HepG2 (cell line): Measurements from ENCODE around the gene RASGRP2. TPM values are rescaled to one million over a fixed set of nuclear protein-coding genes. Genes with fewer than 3 reads are reported as not detected.

Experiments
- HDAC2 ChIP-seq: sonication (generic); formaldehyde crosslinking; IDR thresholded peaks from 2 replicates; pipeline ENCODE4 v1.4.0; 2020; ENCODE audit warnings: missing genetic modification reagents
- IKZF4 ChIP-seq: sonication (generic); formaldehyde crosslinking; IDR thresholded peaks from 2 replicates; pipeline ENCODE4 v1.5.1; 2020; ENCODE audit warnings: borderline replicate concordance, mild to moderate bottlenecking, low read depth, missing genetic modification reagents; ENCODE audit errors: not compliant biosample characterization
- KLF13 ChIP-seq: sonication (generic); formaldehyde crosslinking; IDR thresholded peaks from 2 replicates; pipeline ENCODE4 v1.4.0; 2020; ENCODE audit warnings: mild to moderate bottlenecking, missing genetic modification reagents
- NFATC3 ChIP-seq: sonication (generic); formaldehyde crosslinking; IDR thresholded peaks from 2 replicates; pipeline ENCODE4 v1.5.1; 2020; ENCODE audit warnings: mild to moderate bottlenecking, missing genetic modification reagents
- PHF21A ChIP-seq: sonication (generic); formaldehyde crosslinking; IDR thresholded peaks from 2 replicates; pipeline ENCODE4 v1.5.0; 2020; ENCODE audit warnings: mild to moderate bottlenecking, missing genetic modification reagents
- PHF8 ChIP-seq: sonication (generic); formaldehyde crosslinking; IDR thresholded peaks from 2 replicates; pipeline ENCODE4 v1.5.0; 2020; ENCODE audit warnings: missing genetic modification reagents
- RBFOX2 ChIP-seq: fragments of 200-400 bp; formaldehyde crosslinking; IDR thresholded peaks from 2 replicates; pipeline ENCODE4 v1.6.1; 2017; ENCODE audit warnings: low read depth, mild to moderate bottlenecking, low read length
- RXRA ChIP-seq: sonication (generic); formaldehyde crosslinking; IDR thresholded peaks from 2 replicates; pipeline ENCODE4 v1.5.1; 2020; ENCODE audit warnings: missing genetic modification reagents
- SAP130 ChIP-seq: IDR thresholded peaks from 2 replicates; pipeline ENCODE4 v1.6.1; 2016; ENCODE audit warnings: low read depth
- SMAD9 ChIP-seq: sonication (generic); formaldehyde crosslinking; IDR thresholded peaks from 2 replicates; pipeline ENCODE4 v1.5.1; 2020; ENCODE audit warnings: mild to moderate bottlenecking, missing genetic modification reagents
- SUZ12 ChIP-seq: fragments of 150-350 bp; IDR thresholded peaks from 2 replicates; pipeline ENCODE4 v1.6.1; 2014; ENCODE audit warnings: low read depth, low read length
- TBX3 ChIP-seq: fragments of 450-650 bp; IDR thresholded peaks from 2 replicates; pipeline ENCODE4 v1.6.1; 2017; ENCODE audit warnings: antibody characterized with exemption, mild to moderate bottlenecking, inconsistent platforms, borderline replicate concordance
- TRIM24 ChIP-seq: sonication (generic); formaldehyde crosslinking; IDR thresholded peaks from 2 replicates; pipeline ENCODE4 v1.8.0; 2022; ENCODE audit warnings: mild to moderate bottlenecking, missing genetic modification reagents
- ZBTB7B ChIP-seq: sonication (generic); formaldehyde crosslinking; IDR thresholded peaks from 2 replicates; pipeline ENCODE4 v1.4.0; 2020; ENCODE audit warnings: missing genetic modification reagents
- ZNF253 ChIP-seq: sonication (generic); formaldehyde crosslinking; IDR thresholded peaks from 2 replicates; pipeline ENCODE4 v1.8.0; 2022; ENCODE audit warnings: mild to moderate bottlenecking, missing genetic modification reagents, borderline replicate concordance
- ZNF264 ChIP-seq: sonication (generic); formaldehyde crosslinking; IDR thresholded peaks from 2 replicates; pipeline ENCODE4 v1.4.0; 2020; ENCODE audit warnings: missing genetic modification reagents
- ZNF274 ChIP-seq: sonication (generic); formaldehyde crosslinking; IDR thresholded peaks from 2 replicates; pipeline ENCODE4 v1.5.1; 2020; ENCODE audit warnings: mild to moderate bottlenecking, missing genetic modification reagents
- ZNF513 ChIP-seq: sonication (generic); formaldehyde crosslinking; conservative IDR thresholded peaks from 2 replicates; pipeline ENCODE4 v1.5.0; 2020; ENCODE audit warnings: missing genetic modification reagents
- ZNF552 ChIP-seq: sonication (generic); formaldehyde crosslinking; IDR thresholded peaks from 2 replicates; pipeline ENCODE4 v1.9.0; 2022; ENCODE audit warnings: missing genetic modification reagents, mild to moderate bottlenecking, borderline replicate concordance
- ZNF761 ChIP-seq: sonication (generic); formaldehyde crosslinking; conservative IDR thresholded peaks from 2 replicates; pipeline ENCODE4 v1.4.0; 2020; ENCODE audit warnings: mild to moderate bottlenecking, missing genetic modification reagents
- ZNF775 ChIP-seq: sonication (generic); formaldehyde crosslinking; IDR thresholded peaks from 2 replicates; pipeline ENCODE4 v1.4.0; 2020; ENCODE audit warnings: missing genetic modification reagents, mild to moderate bottlenecking, moderate library complexity, borderline replicate concordance
- ZNF841 ChIP-seq: sonication (generic); formaldehyde crosslinking; IDR thresholded peaks from 2 replicates; pipeline ENCODE4 v1.8.1; 2023; ENCODE audit warnings: missing genetic modification reagents, borderline replicate concordance
- ZNF878 ChIP-seq: sonication (generic); formaldehyde crosslinking; IDR thresholded peaks from 2 replicates; pipeline ENCODE4 v1.8.1; 2023; ENCODE audit warnings: mild to moderate bottlenecking, missing genetic modification reagents, moderate library complexity
- polyA plus RNA-seq, 8 experiments: library from polyadenylated mRNA; depleted of rRNA in 3 of 8; stranded (reverse) in 7 of 8; unstranded in 1 of 8; fragments of >200 nt; fragmentation: Illumina TruSeq in 4 of 8; extraction: Trizol in 4 of 8; gene quantifications; 2 replicates each; pipeline versions ENCODE4 v1.2.1 to v1.2.3, GENCODE V29; 2011 to 2016; ENCODE audit warnings: low read depth in 4 of 8, missing spikeins in 1 of 8, mixed read lengths in 1 of 8; ENCODE audit not compliant: insufficient read depth in 1 of 8
- total RNA-seq, 5 experiments: library from RNA; depleted of rRNA; stranded (reverse); fragments of >200 nt; fragmentation: Illumina TruSeq; extraction: Trizol; gene quantifications; 2 replicates each; pipeline ENCODE4 v1.2.3, GENCODE V29; 2016; ENCODE audit warnings: low read depth in 1 of 5
- TF ChIP-seq, protein P1 (sequence below): sonication (generic); formaldehyde crosslinking; conservative IDR thresholded peaks from 2 replicates; pipeline ENCODE4 v1.4.0; 2020; ENCODE audit warnings: missing genetic modification reagents
- TF ChIP-seq, protein P2 (sequence below): sonication (generic); formaldehyde crosslinking; IDR thresholded peaks from 2 replicates; pipeline ENCODE4 v1.9.0; 2022; ENCODE audit warnings: missing genetic modification reagents, mild to moderate bottlenecking, borderline replicate concordance
- TF ChIP-seq, protein P3 (sequence below): IDR thresholded peaks from 2 replicates; pipeline ENCODE4 v1.6.1; 2016

RASGRP2 gene
- total and polyA plus RNA-seq, 2 of the 13 experiments (the other 11 are each of a cell fraction or from before 2014, with no cell fraction given), result 0.61 TPM; not detected in 1

DNA sequence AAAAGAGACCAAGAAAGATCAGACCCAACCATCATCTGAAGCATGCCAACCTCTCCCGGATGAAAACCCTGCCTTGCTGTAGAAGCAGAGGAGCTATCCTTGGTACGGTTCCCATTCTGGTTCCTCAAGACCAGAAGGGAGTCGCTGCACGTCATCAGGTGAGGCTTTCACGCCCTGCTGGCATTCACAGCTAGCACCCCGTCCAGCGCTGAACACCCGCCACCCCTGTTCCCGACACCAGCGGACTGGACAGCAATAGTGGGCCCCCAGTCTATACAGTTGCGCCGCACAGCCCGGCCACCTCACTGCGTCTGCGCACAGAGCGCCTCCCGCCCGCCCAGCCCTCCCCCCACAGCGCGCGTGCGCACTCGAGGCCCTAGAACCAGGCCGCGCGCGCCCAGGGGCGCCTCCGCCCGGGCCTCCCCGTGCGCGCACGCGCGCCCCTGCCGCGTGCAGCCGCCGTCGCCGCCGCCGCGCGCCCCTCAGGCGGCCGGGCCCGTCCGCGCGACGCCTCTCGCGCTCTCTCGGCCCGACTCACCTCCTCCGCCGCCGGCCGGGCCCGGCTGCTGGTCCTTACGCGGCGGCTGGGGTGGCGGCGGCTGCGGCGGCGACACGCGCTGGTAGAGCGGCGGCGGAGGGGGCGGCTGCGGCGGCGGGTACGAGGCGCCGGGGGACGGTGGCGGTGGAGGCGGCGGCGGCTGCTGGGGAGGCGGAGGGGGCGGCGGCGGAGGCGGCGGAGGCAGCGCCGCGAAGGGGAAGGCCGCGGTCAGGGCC, 33.7 kb upstream of the RASGRP2 start (continued):
- TF ChIP-seq ZNF513 (CRISPR knock-in tag) (0 out of 2 replicates have a peak, but pooled peaks have one; percentile 70), ZNF253 (CRISPR knock-in tag) (no peak), ZNF264 (CRISPR knock-in tag) (no peak), SAP130 (CRISPR knock-in tag) (peak; percentile 48; the same call in 1 of the 2 replicates), SUZ12 (no peak), SMAD9 (CRISPR knock-in tag) (0 out of 2 replicates have a peak, but pooled peaks have one; percentile 32), IKZF4 (peak; percentile 61), ZNF878 (no peak), RXRA (CRISPR knock-in tag) (0 out of 2 replicates have a peak, but pooled peaks have one; percentile 29), TRIM24 (CRISPR knock-in tag) (no peak), RBFOX2 (peak; percentile 55; the same call in 1 of the 2 replicates), TBX3 (no peak), ZNF775 (CRISPR knock-in tag) (no peak), ZNF552 (CRISPR knock-in tag) (no peak), ZNF761 (CRISPR knock-in tag) (no peak), HDAC2 (CRISPR knock-in tag) (no peak), ZNF841 (CRISPR knock-in tag) (no peak), ZNF274 (CRISPR knock-in tag) (0 out of 2 replicates have a peak, but pooled peaks have one; percentile 35), NFATC3 (0 out of 2 replicates have a peak, but pooled peaks have one; percentile 56), PHF8 (no peak), ZBTB7B (CRISPR knock-in tag) (no peak), PHF21A (CRISPR knock-in tag) (no peak), KLF13 (no peak)
- TF ChIP-seq, protein P1, sequence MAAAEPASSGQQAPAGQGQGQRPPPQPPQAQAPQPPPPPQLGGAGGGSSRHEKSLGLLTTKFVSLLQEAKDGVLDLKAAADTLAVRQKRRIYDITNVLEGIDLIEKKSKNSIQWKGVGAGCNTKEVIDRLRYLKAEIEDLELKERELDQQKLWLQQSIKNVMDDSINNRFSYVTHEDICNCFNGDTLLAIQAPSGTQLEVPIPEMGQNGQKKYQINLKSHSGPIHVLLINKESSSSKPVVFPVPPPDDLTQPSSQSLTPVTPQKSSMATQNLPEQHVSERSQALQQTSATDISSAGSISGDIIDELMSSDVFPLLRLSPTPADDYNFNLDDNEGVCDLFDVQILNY, result no peak
- TF ChIP-seq, protein P2, sequence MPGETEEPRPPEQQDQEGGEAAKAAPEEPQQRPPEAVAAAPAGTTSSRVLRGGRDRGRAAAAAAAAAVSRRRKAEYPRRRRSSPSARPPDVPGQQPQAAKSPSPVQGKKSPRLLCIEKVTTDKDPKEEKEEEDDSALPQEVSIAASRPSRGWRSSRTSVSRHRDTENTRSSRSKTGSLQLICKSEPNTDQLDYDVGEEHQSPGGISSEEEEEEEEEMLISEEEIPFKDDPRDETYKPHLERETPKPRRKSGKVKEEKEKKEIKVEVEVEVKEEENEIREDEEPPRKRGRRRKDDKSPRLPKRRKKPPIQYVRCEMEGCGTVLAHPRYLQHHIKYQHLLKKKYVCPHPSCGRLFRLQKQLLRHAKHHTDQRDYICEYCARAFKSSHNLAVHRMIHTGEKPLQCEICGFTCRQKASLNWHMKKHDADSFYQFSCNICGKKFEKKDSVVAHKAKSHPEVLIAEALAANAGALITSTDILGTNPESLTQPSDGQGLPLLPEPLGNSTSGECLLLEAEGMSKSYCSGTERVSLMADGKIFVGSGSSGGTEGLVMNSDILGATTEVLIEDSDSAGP (CRISPR knock-in tag), result no peak
- TF ChIP-seq, protein P3, sequence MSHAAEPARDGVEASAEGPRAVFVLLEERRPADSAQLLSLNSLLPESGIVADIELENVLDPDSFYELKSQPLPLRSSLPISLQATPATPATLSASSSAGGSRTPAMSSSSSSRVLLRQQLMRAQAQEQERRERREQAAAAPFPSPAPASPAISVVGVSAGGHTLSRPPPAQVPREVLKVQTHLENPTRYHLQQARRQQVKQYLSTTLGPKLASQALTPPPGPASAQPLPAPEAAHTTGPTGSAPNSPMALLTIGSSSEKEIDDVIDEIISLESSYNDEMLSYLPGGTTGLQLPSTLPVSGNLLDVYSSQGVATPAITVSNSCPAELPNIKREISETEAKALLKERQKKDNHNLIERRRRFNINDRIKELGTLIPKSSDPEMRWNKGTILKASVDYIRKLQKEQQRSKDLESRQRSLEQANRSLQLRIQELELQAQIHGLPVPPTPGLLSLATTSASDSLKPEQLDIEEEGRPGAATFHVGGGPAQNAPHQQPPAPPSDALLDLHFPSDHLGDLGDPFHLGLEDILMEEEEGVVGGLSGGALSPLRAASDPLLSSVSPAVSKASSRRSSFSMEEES (CRISPR knock-in tag), result 0 out of 2 replicates have a peak, but pooled peaks have one; percentile 27
